GM18499 (cell line): Measurements from ENCODE around the gene PCNT.

Experiments
- ATAC-seq: cut with Tn5 transposase; IDR thresholded peaks from one replicate; pipeline ENCODE4 v1.9.1; 2021; ENCODE audit warnings: moderate number of reproducible peaks; ENCODE audit not compliant: insufficient read depth, unreplicated experiment

The PCNT gene

GRCh38 chr21:46376856-46377453, 53.0 kb downstream of the PCNT start:
- no peak for ATAC-seq

- ATAC-seq = no peak
Observed at GRCh38 chr21:46377789-46378188, 53.8 kb downstream of the PCNT start.

GRCh38 chr21:46379105-46379504, 55.1 kb downstream of the PCNT start:
- ATAC-seq = no peak

- ATAC-seq = no peak
Observed at GRCh38 chr21:46379691-46380090, 55.7 kb downstream of the PCNT start.

GRCh38 chr21:46381541-46381940, 57.6 kb downstream of the PCNT start:
- ATAC-seq = no peak

GRCh38 chr21:46384556-46384955, 60.6 kb downstream of the PCNT start:
- ATAC-seq = no peak

GRCh38 chr21:46385846-46386733, 62.1 kb downstream of the PCNT start:
- ATAC-seq = no peak

GRCh38 chr21:46386734-46387088, 62.8 kb downstream of the PCNT start:
- ATAC-seq = no peak

- ATAC-seq = no peak
Observed at GRCh38 chr21:46388206-46388880, 64.4 kb downstream of the PCNT start.

- ATAC-seq = no peak
Observed at GRCh38 chr21:46388896-46389295, 64.9 kb downstream of the PCNT start.

GRCh38 chr21:46390603-46391545, 66.9 kb downstream of the PCNT start:
- no peak for ATAC-seq

GRCh38 chr21:46391773-46392172, 67.8 kb downstream of the PCNT start:
- no peak for ATAC-seq

- ATAC-seq = no peak
Observed at GRCh38 chr21:46392921-46393320, 69.0 kb downstream of the PCNT start.

- ATAC-seq = no peak
Observed at GRCh38 chr21:46393451-46393940, 69.5 kb downstream of the PCNT start.

- ATAC-seq = no peak
Observed at GRCh38 chr21:46393941-46394594, 70.1 kb downstream of the PCNT start.

- no peak for ATAC-seq
Observed at GRCh38 chr21:46394595-46395104, 70.7 kb downstream of the PCNT start.

GRCh38 chr21:46397211-46397905, 73.4 kb downstream of the PCNT start:
- no peak for ATAC-seq

- ATAC-seq = no peak
Observed at GRCh38 chr21:46397993-46398392, 74.0 kb downstream of the PCNT start.

- ATAC-seq = no peak
Observed at GRCh38 chr21:46399129-46399528, 75.2 kb downstream of the PCNT start.
